Measurements from ENCODE around the gene SFMBT2.

The SFMBT2 gene

DNA sequence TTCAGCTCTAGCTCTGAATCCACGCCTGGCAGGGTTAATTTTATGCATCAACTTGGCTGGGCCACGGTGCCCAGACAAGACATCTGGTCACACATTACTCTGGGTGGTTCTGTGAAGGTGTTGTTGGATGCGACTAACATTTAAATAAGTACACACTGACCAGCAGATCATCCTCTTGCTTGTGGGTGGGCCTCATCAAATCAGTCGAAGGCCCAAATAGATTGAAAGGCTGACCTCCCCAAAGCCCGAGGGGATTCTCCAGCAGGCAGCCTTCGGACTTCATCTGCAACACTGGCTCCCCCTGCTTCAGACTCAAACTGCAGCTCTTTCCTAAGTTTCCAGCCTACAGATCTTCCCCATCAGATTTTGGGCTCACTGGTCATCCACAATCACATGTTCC, 53.6 kb downstream of the SFMBT2 start:
- no peak for TF ChIP-seq EZH2phosphoT487 (IDR thresholded peaks at IDR 0.05; ENCODE audit: borderline replicate concordance, low read length)
- TF ChIP-seq, protein P1, sequence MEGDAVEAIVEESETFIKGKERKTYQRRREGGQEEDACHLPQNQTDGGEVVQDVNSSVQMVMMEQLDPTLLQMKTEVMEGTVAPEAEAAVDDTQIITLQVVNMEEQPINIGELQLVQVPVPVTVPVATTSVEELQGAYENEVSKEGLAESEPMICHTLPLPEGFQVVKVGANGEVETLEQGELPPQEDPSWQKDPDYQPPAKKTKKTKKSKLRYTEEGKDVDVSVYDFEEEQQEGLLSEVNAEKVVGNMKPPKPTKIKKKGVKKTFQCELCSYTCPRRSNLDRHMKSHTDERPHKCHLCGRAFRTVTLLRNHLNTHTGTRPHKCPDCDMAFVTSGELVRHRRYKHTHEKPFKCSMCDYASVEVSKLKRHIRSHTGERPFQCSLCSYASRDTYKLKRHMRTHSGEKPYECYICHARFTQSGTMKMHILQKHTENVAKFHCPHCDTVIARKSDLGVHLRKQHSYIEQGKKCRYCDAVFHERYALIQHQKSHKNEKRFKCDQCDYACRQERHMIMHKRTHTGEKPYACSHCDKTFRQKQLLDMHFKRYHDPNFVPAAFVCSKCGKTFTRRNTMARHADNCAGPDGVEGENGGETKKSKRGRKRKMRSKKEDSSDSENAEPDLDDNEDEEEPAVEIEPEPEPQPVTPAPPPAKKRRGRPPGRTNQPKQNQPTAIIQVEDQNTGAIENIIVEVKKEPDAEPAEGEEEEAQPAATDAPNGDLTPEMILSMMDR (IDR thresholded peaks at IDR 0.05; ENCODE audit: low read depth, low read length, poor library complexity, severe bottlenecking) = no peak
- Histone ChIP-seq H3K4me3 (ENCODE audit: low read length) (no peak overlapping the region), H3K4me2 (ENCODE audit: low read length) (no peak overlapping the region), H3K9me2 (replicated peaks; ENCODE audit: control insufficient read depth, low read length) (no peaks in the 10 kb centered on the region), H3K27ac (ENCODE audit: low read depth, low read length) (no peak overlapping the region), H3K79me2 (ENCODE audit: control insufficient read depth, low read length) (peaks cover 20% of the 10 kb centered on the region), H3K36me3 (ENCODE audit: control insufficient read depth, low read length) (peaks cover 28% of the 10 kb centered on the region), H3F3A (ENCODE audit: control insufficient read depth, insufficient read depth) (no peaks in the 10 kb centered on the region), H3K4me1 (ENCODE audit: control insufficient read depth, low read length) (no peaks in the 10 kb centered on the region), H3K9me3 (ENCODE audit: control insufficient read depth, insufficient read depth, low read length) (peaks cover 6% of the 10 kb centered on the region; the same call in 1 of the 2 replicates), H3K27me3 (ENCODE audit: control insufficient read depth, low read length) (no peaks in the 10 kb centered on the region), H4K20me1 (ENCODE audit: control insufficient read depth, insufficient read depth, low read depth, low read length) (no peaks in the 10 kb centered on the region)

DNA sequence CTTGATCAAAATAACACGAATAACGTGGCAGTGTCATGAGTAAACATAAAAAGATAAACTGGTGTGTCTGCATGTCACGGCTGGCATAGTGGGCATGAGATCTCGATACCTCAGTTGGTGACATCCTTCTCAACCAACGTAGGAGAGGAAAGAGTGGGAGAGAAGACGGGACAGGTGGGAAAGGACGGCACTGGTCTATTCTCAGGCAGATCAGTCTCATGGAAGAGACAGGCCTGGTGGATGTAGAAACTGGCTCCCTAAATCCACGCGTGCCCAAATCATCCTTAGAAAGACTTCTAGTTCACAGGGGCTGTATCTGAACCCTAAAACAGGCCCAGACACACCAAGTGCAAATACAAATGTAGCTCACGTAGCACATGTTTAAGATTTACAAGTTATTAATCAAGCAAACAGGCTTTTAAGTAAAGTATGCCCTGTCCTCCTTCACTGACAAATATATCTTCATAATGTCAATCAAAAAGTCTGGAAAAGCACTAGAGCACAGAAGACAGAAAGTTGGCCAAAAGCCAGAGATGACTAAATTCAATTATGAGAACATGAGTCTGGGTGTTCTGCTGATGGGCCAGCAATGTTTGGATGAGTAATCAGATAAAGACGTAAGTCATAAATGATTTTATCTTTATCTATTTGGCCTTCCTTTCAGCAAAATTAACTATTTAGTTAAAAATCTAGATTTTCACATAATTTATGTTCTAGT, 56.3 kb downstream of the SFMBT2 start:
- Histone ChIP-seq H3F3A (ENCODE audit: control insufficient read depth, insufficient read depth) (no peaks in the 10 kb centered on the region), H3K27ac (ENCODE audit: low read depth, low read length) (no peak overlapping the region), H3K27me3 (ENCODE audit: control insufficient read depth, low read length) (no peaks in the 10 kb centered on the region), H3K9me2 (replicated peaks; ENCODE audit: control insufficient read depth, low read length) (no peaks in the 10 kb centered on the region), H3K4me2 (ENCODE audit: low read length) (no peak overlapping the region), H3K9me3 (ENCODE audit: control insufficient read depth, insufficient read depth, low read length) (peaks cover 5% of the 10 kb centered on the region; the same call in 1 of the 2 replicates), H3K79me2 (ENCODE audit: control insufficient read depth, low read length) (peaks cover 20% of the 10 kb centered on the region), H3K4me3 (ENCODE audit: low read length) (no peak overlapping the region), H4K20me1 (ENCODE audit: control insufficient read depth, insufficient read depth, low read depth, low read length) (no peaks in the 10 kb centered on the region), H3K4me1 (ENCODE audit: control insufficient read depth, low read length) (no peaks in the 10 kb centered on the region), H3K36me3 (ENCODE audit: control insufficient read depth, low read length) (peaks cover 10% of the 10 kb centered on the region; the same call in 1 of the 2 replicates)
- TF ChIP-seq EZH2phosphoT487 (IDR thresholded peaks at IDR 0.05; ENCODE audit: borderline replicate concordance, low read length) = no peak
- TF ChIP-seq, protein P1 (IDR thresholded peaks at IDR 0.05; ENCODE audit: low read depth, low read length, poor library complexity, severe bottlenecking) = no peak

DNA sequence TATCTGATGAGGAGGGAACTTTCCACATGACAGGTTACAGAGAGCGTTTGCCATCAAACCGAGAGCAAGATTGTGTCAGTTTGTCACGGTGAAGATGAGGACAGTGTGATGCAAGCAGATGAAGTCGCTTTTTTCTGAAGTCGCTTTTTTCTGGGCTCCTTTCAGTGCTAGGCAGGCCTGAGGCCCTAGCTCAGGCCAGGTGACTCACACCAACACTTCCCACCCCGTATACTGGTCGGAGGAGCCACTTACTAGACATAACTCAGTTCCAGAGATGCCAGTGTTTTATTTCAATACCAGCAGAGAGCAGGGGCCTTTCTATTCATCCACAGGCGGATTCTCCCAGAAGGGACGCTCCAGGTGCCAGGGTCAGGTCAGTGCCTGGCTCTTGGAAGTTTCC, 58.9 kb downstream of the SFMBT2 start:
- H3K79me2 ChIP-seq (ENCODE audit: control insufficient read depth, low read length) = peaks cover 5% of the 10 kb centered on the region
- TF ChIP-seq EZH2phosphoT487 (IDR thresholded peaks at IDR 0.05; ENCODE audit: borderline replicate concordance, low read length) = no peak
- TF ChIP-seq, protein P1 (IDR thresholded peaks at IDR 0.05; ENCODE audit: low read depth, low read length, poor library complexity, severe bottlenecking) = no peak
- no peaks in the 10 kb centered on the region for H3K36me3 ChIP-seq (ENCODE audit: control insufficient read depth, low read length)

More for the DNA sequence above, 58.9 kb downstream of the SFMBT2 start:
- no peaks in the 10 kb centered on the region for H3K9me3 ChIP-seq (ENCODE audit: control insufficient read depth, insufficient read depth, low read length)
- no peak overlapping the region for H3K27ac ChIP-seq (ENCODE audit: low read depth, low read length)
- no peak overlapping the region for H3K4me3 ChIP-seq (ENCODE audit: low read length)
- no peak overlapping the region for H3K4me2 ChIP-seq (ENCODE audit: low read length)
- H3K4me1 ChIP-seq (ENCODE audit: control insufficient read depth, low read length) = no peaks in the 10 kb centered on the region
- no peaks in the 10 kb centered on the region for H3K9me2 ChIP-seq (replicated peaks; ENCODE audit: control insufficient read depth, low read length)
- H3F3A ChIP-seq (ENCODE audit: control insufficient read depth, insufficient read depth) = no peaks in the 10 kb centered on the region
- no peaks in the 10 kb centered on the region for H3K27me3 ChIP-seq (ENCODE audit: control insufficient read depth, low read length)
- no peaks in the 10 kb centered on the region for H4K20me1 ChIP-seq (ENCODE audit: control insufficient read depth, insufficient read depth, low read depth, low read length)
